Measurements from ENCODE around the gene RAPGEF1.

- TF ChIP-seq CTCF (IDR thresholded peaks at IDR 0.05) (no peak), POLR2A (IDR thresholded peaks at IDR 0.05) (no peak)
Observed at GRCh38 chr9:131748411-131748955, 8.6 kb upstream of the RAPGEF1 start.
